NCI-H1436 treated with DMSO at 0.1 percent for 48 hours (cell line): ENCODE results near the gene ATG10.

Experiments used
- DNase-seq: peaks from one replicate; lab custom pipeline; 2025; lab: John Stamatoyannopoulos, UW

The ATG10 gene

GRCh38 chr5:82164977-82165713 is 193.3 kb downstream of the ATG10 start:
- DNase-seq: no peak

DNA sequence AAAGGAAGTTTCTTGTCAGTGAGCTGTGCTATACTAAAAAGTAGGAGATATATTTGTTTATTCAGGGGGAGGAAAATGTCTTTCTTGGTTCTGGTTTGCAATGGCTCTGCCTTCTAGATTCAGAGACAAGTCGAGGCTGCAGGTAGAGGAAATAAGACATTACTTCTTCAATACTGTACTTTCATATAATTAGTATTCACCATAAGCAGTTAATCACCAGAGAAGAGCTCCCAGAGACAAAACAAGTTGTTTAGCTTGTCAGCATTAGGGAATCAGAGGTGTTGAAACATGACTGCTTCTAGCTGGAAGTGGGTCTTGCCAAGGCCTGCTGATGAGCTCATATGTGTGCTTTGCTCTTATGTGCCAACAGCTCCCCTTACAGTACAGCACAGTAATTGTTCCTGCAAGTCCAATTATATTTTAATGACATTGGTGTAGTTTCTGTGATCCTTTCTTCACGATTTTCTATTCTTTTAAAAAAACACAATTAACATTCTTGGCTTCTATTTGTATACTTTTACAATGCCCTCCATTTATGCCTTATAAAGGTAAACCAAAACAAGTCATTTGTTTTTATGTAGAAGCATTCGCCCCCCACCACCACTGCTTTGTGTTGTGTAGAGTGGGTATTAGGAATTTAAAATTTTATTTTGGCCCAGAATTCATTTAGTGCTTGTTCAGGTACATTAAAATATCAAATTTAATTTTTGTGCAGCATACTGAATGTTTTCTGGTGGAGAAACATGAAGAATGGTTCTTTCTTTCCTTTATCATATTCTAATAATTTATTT is 194.1 kb downstream of the ATG10 start:
- DNase-seq: peak; percentile 87

- DNase-seq: no peak
Measured at GRCh38 chr5:82167372-82167935, 195.6 kb downstream of the ATG10 start.

DNA sequence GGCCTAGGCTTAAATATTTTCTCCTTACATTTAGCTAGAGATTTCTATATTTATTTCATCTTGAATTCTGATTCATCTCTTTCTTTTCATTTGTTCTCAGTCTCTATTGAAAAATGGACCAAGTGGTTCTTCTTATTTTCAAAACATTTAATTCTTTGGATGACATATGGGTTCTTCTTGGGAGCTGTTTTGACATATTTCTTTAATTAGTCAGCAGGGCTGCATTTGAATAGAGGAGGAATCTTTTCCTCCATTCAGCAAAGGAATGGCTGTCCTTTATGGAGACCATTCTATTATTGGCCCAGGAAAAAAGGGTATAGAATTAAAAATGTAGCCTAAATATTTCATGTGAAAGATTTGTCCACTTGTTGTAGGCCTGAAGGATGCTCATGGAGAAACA is 196.5 kb downstream of the ATG10 start:
- no peak for DNase-seq

- DNase-seq: no peak
Measured at GRCh38 chr5:82169892-82170291, 198.1 kb downstream of the ATG10 start.

- no peak for DNase-seq
Measured at GRCh38 chr5:82174128-82174918, 202.5 kb downstream of the ATG10 start.

DNA sequence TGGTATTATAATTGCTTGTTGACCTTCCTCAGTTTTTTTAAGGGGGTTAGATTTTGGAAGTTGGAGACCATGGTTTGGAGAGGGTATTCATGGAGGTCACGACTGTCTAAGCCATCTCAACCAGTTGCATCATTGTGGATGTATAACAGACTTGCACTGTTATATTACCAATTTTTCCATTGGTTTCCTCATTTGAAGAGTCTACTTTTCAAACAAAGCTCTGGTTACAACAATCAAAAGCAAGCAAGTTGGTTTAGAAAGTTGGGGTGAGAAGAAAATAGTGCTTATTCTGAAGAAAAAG is 203.0 kb downstream of the ATG10 start:
- DNase-seq: no peak

DNA sequence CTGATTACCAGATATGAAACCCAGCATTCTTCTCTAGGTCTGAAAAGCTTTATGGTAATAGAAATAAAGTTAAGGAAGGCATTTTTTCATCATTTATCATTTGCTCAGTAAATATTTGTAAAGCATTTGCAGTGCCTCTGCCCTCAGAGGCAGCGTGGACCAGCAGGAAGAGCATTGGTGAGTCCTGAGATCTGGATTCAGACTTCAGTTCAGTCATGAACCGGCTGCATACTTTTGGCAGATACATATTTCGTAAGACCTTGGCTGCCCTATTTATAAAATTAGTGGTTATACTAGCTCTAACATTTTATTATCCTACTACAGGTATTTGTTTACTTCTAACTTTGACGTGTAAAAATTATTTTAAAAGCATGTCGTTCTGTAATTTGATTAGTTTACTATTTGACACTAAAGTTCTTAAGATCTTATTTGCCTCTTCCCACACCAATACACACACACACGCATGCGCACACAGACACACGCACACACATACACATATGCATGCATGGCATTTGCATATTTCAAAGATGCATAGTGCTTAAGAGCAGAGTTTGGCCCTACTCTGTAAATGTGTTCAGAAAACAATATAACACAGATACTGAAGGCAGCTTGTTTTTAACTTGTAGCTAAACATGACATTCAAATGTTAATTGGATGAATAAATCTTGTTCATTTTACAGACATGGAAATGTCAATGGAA is 204.4 kb downstream of the ATG10 start:
- no peak for DNase-seq

- DNase-seq: no peak
Measured at GRCh38 chr5:82178378-82178777, 206.6 kb downstream of the ATG10 start.

DNA sequence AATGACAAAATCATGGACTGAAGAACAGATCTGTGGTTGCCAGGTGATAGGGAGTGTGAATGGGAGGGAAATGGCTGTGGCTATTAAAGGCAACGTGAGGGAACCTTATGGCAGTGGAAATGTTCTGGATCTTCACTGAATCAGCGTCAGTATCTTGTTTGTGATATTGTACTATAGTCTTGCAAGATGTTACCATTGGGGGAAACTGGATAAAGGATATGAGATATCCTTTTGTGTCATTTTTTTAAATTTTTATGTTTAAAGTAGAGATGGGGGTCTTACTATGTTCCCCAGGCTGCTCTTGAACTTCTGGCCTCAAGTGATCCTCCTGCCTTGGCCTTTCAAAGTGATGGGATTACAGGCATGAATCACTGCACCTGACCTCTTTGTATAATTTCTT is 210.8 kb downstream of the ATG10 start:
- no peak for DNase-seq

GRCh38 chr5:82183828-82184227 is 212.0 kb downstream of the ATG10 start:
- no peak for DNase-seq

- DNase-seq: no peak
Measured at GRCh38 chr5:82185851-82186250, 214.0 kb downstream of the ATG10 start.

- DNase-seq: no peak
Measured at GRCh38 chr5:82197550-82197949, 225.7 kb downstream of the ATG10 start.

DNA sequence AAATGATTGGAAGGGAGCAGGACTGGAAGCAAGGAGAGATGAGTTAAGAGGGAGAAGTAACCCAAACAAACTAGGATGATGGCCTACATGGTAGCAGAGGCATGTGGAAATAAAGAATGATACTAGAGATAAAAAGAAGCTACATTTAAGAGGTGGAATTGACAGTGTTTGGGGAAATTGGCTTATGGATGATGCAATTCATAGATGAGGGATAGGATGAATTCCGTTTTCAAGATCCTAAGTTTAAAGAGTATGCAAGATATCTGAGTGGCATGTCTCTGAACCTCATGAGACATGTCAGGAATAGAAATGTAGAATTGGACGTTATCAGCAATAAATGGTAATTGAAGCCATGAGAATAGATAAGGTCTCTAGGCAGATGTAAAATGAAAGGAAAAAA is 232.7 kb downstream of the ATG10 start:
- no peak for DNase-seq

GRCh38 chr5:82205005-82205404 is 233.2 kb downstream of the ATG10 start:
- DNase-seq: no peak

DNA sequence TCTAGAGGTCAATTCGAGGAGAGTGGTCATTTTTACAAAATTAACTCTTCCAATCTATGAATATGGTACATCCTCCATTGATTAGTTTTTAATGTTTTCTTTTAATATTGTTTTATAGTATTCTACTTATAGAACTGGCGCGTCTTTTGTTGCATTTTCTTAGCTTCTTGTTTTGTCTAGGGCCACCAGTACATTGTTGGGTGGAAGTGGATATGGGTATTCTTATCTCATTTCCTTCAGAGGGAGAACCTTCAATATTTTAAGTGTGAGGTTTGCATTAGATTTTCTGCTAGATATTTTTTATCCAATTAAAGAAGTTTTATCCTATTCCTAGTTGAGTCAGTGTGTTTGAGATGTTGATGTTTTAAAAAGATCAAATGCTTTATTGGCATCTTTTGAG is 236.5 kb downstream of the ATG10 start:
- DNase-seq: no peak

DNA sequence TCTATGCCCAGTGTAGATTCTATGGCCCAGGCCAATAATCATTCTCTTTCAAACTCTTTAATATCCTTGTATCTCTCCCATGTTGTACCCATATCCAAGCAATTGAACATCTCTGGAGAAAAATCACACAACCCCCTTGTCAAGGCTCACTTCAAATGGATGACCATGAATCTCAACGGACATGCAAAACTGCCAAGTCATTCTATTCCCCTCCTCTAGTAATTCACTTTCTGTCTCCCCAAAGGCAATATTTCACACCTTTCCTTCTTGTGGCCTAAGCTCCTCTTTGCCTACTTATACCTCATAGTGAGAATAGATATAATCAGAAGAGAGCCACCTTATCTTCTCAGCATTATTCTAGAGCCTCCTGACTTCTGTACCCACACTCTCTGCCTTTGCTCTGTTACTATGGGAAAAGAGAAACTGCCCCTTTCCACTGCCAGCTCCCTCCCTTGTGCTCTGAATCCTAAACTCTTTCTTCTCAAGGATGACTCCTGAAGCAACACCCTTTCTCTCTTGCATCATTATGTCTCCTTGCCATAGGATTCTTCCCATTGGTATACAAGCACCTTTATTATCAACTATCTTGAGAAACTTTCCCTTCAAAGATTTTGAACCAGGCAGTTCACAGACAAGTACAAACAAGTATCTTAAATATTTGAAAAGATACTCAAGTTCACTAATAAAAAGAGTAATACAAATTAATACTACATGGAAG is 240.2 kb downstream of the ATG10 start:
- no peak for DNase-seq

DNA sequence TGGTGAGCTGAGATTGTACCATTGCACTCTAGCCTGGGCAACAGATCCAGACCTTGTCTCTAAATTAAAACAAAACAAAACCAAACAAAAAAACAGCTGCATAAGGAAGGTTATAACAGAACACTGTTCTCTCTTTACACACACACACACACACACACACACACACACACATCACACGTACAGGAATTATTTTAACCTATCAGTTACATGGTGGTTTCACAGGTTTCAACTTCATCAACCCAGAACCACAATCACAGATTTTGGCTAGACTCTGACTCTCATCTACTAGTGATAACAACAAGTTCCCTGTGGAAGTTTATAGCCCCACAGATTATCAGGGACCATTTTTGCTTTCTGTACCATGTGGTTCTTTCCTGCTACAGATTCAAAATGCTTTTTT is 246.1 kb downstream of the ATG10 start:
- no peak for DNase-seq

DNA sequence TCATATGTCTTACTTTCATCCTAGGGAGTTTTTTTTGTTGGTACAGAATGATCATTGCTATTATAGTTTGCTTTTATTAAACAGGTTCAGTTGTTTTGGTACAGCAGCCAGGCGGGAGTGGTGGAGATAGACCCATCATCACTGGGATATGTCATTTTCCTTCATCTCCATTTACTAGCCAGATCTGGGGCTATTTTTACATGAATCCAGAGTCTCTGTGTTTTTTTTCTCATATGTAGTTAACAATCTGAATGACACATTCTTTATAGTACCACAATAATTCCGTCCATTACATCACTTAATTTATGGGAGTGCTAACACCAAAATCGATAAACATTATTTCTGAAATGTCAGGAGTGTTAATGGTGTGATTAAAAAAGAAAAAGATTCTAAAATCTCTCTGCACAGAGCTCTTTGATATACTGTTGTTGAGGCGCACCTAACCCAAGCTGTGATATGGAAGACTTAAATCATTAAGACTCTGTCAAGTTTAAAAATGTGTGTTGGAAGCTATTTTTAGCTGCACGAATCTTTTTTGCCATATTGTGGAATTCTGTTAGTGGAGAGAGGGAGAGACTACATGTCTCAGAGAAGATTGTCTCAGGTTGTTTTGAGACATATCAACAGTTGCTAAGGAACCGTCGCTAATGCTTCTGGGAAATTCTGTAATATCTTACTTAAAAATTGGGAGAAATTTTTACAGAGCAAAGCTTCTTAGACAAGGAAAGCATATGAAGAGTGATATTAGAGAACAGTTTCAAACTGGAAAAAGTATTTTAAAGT is 246.7 kb downstream of the ATG10 start:
- no peak for DNase-seq

DNA sequence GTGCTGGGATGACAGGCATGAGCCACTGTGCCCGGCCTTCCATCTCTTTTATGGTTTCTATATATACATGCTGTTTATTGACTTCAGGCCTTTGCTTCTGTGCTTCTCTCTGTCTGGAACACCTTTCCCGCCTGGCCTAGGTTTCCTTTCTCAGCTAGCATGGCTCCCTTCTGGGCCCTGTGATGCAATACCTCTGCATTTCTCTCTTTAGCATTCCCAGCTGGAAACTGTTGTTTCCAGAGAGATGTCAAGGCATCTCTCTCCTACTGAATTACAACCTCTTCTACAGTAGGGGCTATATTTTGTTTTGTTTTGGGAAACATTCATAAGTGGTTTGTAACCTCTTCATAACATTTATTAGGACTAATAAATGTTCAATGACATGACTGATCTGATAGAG is 249.2 kb downstream of the ATG10 start:
- no peak for DNase-seq
